Stimulated activated CD8-positive, alpha-beta memory T cell treated with anti-CD3 and anti-CD28 coated beads, Interleukin-12 subunit alpha, Interleukin-12 subunit beta, amount 100 ng/mL, for 4 hours (primary cell): Measurements from ENCODE around the gene PLK1.
"Not testable (repeated sequence)": the region's sequence is repeated elsewhere in the genome, so short reads cannot be mapped to it uniquely, and the experiment has no call there.

Source experiments
- DNase-seq: peaks from one replicate; pipeline ENCODE4 v3.0.0-alpha.2; 2020; ENCODE audit warnings: low read depth

The PLK1 gene

DNA sequence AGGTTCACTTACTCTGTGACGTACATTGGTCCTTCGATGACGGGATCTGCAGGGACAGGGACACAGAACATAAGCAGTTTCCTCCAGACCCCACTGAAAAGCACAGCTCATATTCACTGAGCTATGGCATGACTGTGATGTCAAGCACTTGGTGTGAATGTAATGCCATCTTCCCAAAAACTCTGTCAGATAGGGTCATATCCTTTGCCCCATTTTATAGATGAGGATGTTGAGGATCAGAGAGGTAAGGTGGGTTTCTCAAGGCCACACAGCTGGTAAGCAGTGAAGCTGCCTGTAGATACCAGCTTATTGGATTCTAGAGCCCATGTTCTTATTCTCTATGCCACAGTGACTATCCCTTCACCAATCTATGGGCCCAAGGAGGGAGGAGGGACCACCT is 31.8 kb downstream of the PLK1 start:
- no peak for DNase-seq

DNA sequence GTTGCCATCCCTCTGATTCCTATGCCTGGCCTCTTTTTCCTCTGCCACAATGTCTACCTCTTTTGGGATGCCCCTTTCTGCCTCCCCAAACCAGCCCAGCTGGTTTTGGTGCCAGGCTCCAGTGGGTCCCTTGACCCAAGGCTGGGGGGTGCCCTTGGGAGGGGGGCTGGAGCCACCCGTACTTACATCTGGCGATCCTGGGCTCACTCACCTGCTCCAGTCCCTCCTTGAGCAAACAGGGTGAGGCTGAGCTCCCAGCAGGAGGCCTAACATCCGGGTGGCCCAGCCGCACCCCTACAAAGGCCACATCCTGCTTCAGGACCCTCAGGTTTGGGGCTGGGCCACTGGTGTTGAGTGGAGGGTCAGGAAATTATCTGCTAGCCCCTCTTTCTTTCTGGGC is 33.1 kb downstream of the PLK1 start:
- DNase-seq = no peak

DNA sequence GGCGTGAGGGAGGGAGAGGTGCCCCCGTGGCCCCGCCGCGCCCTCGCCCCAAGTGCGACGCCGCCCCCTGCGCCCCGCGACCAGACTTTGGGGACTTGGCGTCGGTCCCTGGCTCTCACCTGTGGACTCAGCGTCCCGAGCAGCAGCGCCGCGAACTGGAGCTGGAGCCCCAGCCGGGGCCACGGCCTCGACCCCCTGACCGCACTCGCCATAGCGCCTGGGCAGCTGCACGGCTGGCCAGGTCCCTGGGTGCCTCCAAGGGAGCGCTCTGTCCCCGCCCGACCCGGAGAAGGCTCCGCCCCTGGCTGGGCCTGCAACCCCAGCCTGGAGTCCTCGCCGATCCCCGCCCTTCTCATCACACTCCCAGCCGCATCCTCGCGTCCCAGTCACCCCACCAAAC is 34.3 kb downstream of the PLK1 start, which contains the start of gene ERN2:
Gene ERN2 (minus strand): TSS at position 247 of the 400 bp plus-strand sequence. CDS start 35 bp downstream, at position 212.
- DNase-seq = no peak

DNA sequence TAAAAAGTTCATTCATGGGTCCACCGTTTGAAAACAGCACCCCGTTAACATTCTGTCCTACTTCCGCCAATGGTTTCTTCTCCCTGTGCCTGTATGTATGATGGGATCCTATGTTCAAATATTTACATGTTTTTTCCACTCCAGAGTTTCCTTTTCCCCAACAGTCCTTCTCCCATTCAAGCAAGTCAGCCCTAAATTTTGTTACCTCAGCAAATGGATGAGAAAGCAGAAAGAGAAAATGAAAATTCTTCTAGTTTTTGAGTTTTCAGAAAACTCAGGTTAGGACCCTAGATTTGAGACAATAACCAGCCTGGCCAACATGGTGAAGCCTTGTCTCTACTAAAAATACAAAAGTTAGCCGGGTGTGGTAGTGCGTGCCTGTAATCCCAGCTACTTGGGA is 37.8 kb downstream of the PLK1 start:
- no peak for DNase-seq

DNA sequence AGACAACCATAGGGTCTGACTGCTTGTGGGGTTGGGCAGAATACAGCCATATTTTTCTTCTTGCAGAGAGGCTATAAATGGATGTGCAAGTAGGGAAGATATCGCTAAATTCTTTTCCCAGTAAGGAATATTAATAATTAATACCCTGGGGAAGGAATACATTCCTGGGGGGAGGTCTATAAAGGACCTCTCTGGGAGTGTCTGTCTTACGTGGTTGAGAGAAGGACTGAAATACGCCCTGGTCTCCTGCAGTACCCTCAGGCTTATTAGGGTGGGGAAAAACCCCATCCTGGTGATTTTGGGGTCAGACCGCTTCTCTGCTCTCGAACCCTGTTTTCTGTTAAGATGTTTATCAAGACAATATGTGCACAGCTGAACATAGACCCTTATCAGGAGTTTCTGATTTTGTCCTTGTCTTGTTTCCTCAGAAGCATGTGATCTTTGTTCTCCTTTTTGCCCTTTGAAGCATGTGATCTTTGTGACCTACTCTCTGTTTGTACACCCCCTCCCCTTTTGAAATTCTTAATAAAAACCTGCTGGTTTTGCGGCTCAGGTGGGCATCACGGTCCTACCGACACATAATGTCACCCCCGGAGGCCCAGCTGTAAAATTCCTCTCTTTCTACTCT is 44.0 kb downstream of the PLK1 start:
- not testable (repeated sequence) for DNase-seq

DNA sequence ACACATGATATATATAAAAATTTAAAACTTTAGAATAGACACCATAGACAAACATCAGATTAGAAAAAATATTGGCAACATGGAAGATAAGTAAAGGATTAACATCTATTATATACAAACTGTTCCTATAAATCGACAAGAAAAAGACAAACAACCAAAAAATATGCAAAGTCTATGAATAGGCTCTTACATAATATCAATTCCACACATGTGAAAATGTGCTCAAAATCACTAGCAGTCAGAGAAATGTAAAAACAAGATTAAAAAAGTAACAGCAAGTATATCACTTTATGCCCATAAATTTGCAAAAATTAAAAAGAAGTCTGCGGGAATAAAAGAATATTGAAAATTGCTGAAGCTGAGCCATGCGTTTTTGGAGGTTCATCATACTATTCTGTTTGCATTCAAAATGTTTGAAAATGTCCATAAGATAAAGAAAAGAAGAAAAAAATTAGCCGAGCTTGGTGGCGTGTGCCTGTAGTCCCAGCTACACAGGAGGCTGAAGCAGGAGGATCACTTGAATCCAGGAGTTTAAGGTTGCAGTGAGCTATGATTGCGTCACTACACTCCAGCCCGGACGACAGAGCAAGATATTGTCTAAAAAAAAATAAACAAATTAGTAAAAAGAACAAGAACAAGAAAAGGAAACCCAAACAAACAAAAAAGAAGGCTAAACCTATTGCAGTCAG is 45.6 kb downstream of the PLK1 start:
- DNase-seq = no peak

DNA sequence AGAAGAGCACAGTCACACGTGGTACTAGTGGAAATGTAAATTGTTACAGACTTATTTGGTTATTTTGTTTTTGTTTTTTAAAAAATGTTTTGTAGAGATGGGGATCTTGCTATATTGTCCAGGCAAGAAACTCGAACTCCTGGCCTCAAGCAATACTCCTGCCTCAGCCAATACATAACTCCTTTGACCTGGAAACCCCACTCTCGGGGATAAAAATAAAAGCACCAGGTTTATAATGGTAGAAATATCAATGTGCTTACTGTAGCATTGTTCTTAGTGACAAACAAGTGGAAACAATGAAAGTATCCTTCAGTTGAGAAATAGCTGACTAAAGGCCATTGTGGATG is 46.1 kb downstream of the PLK1 start:
- DNase-seq = no peak

DNA sequence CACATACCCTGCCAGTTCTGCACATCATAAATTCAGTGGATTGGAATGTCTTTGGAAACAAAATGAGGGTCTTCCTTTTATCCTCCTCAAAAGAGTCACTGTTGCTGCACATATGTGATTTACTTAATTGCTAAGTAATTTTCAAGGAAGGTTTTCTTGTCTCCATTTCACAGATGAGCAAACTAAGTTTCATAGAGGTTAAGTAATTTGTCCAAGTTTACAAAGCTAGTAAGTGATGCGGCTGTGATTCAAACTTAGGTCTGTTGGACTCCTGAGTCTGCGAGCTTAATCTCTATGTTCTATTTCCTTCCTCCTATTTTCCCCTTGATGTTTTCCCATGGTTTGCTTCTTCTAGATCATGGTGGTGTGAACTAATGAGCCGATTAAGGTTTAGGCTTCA is 48.0 kb downstream of the PLK1 start:
- DNase-seq = no peak

DNA sequence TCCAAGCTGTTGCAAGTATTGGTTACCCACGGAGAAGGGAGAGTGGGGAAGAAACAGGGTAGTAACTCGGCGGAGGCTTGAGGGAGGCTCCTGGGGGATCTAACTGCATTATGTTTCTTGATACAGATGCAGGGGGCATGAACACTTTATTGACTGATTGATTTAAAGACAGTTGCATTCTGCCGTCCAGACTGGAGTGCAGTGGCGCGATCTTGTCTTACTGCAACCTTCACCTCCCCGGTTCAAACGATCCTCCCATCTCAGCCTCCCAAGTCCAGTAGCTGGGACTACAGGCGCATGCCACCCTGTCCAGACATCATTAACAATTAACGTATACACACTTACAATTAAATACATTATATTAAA is 49.4 kb downstream of the PLK1 start:
- no peak for DNase-seq

DNA sequence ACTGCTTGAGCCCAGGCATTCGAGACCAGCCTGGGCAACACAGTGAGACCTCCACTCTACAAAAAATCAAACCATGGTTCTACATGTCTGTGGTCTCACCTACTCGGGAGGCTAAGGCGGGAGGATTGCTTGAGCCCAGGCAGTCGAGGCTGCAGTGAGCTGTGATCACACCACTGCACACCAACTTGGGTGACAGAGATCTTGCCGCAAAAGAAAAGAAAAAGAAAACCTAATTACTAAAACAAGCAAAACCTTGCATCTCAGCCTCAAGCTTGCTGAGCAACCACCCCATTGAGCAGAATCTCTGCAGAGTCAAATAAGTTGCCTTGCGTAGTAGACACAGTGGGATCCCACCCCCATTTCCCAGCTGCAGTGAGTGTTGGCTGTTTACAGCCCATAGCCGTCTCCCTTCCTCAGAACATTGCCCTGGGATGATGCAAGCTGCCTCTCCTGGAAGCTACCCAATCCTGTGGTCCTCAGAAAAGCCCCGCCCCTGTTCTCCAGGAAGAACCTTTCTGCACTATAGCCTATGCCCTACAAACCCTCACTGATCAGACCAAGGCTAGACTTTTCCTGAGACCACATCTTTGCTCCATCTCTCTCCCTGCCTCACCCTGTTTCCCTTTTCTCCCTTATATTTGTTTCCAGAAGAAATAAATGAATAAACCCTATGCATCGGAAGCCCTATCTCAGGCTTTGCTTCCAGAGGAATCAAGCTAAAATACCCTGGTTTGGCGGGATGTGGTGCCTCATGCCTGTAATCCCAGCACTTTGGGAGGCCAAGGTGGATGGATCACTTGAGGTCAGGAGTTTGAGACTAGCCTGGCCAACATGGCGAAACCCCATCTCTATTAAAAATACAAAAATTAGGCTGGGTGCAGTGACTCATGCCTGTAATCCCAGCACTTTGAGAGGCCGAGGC is 51.1 kb downstream of the PLK1 start:
- DNase-seq = no peak

DNA sequence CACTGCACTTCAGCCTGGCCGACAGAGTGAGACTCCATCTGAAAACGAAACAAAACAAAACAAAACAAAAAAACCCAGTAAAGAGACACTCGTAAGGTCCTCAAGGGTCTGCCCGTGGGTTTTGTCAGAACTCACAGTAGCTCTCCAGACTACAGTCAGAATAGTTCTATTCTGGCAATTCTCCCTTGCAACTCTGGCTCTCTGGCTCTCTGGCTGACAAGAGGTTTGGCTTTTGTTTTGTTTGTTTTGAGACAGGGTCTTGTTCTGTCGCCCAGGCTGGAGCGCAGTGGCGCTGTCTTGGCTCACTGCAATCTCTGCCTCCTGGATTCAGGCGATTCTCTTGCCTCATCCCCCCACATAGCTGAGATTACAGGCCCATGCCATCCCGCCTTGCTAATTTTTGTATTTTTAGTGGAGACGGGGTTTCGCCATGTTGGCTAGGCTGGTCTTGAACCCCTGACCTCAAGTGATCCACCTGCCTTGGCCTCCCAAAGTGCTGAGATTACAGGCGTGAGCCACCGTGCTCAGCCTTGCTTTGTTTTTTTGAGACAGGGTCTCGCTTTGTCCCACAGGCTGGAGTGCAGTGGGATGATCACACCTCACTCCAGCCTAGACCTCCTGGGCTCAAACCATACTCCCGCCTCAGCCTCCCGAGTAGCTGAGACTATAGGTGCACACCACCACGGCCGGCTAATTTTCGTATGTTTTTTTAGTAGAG is 55.6 kb downstream of the PLK1 start:
- DNase-seq = no peak

DNA sequence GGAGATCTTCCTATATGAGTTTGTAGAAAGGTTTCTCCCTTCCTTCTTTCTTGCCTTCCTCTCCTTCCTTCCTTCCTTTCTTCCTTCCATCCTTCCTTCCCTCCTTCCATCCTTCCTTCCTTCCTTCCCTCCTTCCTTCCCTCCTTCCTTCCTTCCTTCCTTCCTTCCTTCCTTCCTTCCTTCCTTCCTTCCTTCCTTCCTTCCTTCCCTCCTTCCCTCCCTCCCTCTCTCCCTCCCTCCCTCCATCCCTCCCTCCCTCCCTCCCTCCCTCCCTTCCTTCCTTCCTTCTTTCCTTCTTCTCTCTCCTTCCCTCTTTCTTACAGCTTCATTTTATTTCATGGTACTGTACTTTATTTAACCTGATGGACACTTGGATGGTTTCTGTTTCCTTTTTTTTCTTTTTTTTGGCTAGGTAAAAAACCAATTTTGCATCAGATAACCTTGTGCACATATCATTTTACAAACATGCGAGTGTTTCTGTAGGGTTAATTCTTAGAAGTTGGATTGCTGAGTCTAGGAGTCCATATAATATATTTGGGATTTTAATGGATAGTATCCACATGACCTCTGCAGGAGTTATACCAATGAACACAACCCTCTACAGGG is 58.8 kb downstream of the PLK1 start:
- DNase-seq = not testable (repeated sequence)

DNA sequence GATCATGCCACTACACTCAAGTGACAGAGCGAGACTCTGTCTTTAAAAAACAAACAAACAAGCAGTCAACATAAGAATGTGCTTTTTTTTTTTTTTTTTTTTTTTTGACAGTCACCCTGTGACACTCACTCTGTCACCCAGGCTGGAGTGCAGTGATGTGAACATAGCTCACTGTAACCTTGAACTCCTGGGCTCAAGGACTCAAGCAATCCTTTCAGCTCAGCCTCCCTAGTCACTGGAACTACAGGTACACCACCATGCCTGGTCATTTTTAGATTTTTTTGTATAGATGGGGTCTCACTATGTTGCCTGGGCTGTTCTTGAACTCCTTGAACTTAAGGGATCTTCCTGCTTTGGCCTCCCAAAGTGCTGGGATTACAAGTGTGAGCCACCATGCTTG is 60.8 kb downstream of the PLK1 start:
- DNase-seq = no peak
